HEK293T (cell line): ENCODE data around the gene AGPAT4.

ENCODE experiments used
- CTCF ChIA-PET: fragments of 350-600 bp; formaldehyde crosslinking; extraction: SDS; loops from one replicate; lab custom pipeline; 2021; ENCODE audit warnings: antibody characterized with exemption, inconsistent platforms; lab: Yijun Ruan, JAX
- POLR2A ChIA-PET: fragments of 350-600 bp; formaldehyde crosslinking; extraction: SDS; loops from one replicate; lab custom pipeline; 2020; ENCODE audit warnings: antibody characterized with exemption, inconsistent platforms; lab: Yijun Ruan, JAX
- DNase-seq: peaks from one replicate; pipeline ENCODE4 v3.0.0; 2012; ENCODE audit warnings: mixed read lengths; ENCODE audit errors: extremely low spot score
- ARNT ChIP-seq: fragments of 450-650 bp; IDR thresholded peaks from 2 replicates; pipeline ENCODE4 v1.6.1; 2017; ENCODE audit warnings: mild to moderate bottlenecking
- BHLHE40 ChIP-seq: fragments of 450-650 bp; IDR thresholded peaks from 2 replicates; pipeline ENCODE4 v1.6.1; 2016; ENCODE audit warnings: mild to moderate bottlenecking, moderate library complexity, borderline replicate concordance
- CTBP1 ChIP-seq: fragments of 450-650 bp; IDR thresholded peaks from 2 replicates; pipeline ENCODE4 v1.6.1; 2016; ENCODE audit warnings: borderline replicate concordance
- ELF4 ChIP-seq: fragments of 450-650 bp; IDR thresholded peaks from 2 replicates; pipeline ENCODE4 v1.6.1; 2017; ENCODE audit warnings: antibody characterized with exemption
- FOXA1 ChIP-seq: fragments of 450-650 bp; IDR thresholded peaks from 2 replicates; pipeline ENCODE4 v1.6.1; 2016; ENCODE audit warnings: mild to moderate bottlenecking
- FOXK2 ChIP-seq: fragments of 450-650 bp; IDR thresholded peaks from 2 replicates; pipeline ENCODE4 v1.6.1; 2016; ENCODE audit warnings: mild to moderate bottlenecking
- FOXM1 ChIP-seq: fragments of 450-650 bp; IDR thresholded peaks from 2 replicates; pipeline ENCODE4 v1.6.1; 2017; ENCODE audit warnings: mild to moderate bottlenecking, borderline replicate concordance
- HDGF ChIP-seq: fragments of 450-650 bp; IDR thresholded peaks from 2 replicates; pipeline ENCODE4 v1.6.1; 2017; ENCODE audit warnings: antibody characterized with exemption, borderline replicate concordance
- L3MBTL2 ChIP-seq: fragments of 450-650 bp; conservative IDR thresholded peaks from 2 replicates; pipeline ENCODE4 v1.6.1; 2016; ENCODE audit warnings: mild to moderate bottlenecking
- LEF1 ChIP-seq: fragments of 450-650 bp; IDR thresholded peaks from 2 replicates; pipeline ENCODE4 v1.6.1; 2017; ENCODE audit warnings: mild to moderate bottlenecking, borderline replicate concordance
- NFRKB ChIP-seq: fragments of 450-650 bp; IDR thresholded peaks from 2 replicates; pipeline ENCODE4 v1.6.1; 2016; ENCODE audit warnings: mild to moderate bottlenecking, moderate library complexity
- PKNOX1 ChIP-seq: fragments of 450-650 bp; IDR thresholded peaks from 2 replicates; pipeline ENCODE4 v1.6.1; 2016
- SP1 ChIP-seq: fragments of 450-650 bp; IDR thresholded peaks from 2 replicates; pipeline ENCODE4 v1.6.1; 2017
- SUZ12 ChIP-seq: fragments of 450-650 bp; IDR thresholded peaks from 2 replicates; pipeline ENCODE4 v1.6.1; 2016; ENCODE audit warnings: mild to moderate bottlenecking
- TARDBP ChIP-seq: fragments of 450-650 bp; IDR thresholded peaks from 2 replicates; pipeline ENCODE4 v1.6.1; 2016
- ZNF384 ChIP-seq: fragments of 450-650 bp; IDR thresholded peaks from 2 replicates; pipeline ENCODE4 v1.6.1; 2016

Gene AGPAT4

GRCh38 chr6:161251345-161251744 lies 22.5 kb downstream of the AGPAT4 start:
- TF ChIP-seq PKNOX1, result 0 out of 2 replicates have a peak, but pooled peaks have one; percentile 15
- no peak for TF ChIP-seq BHLHE40
- TF ChIP-seq FOXK2, result no peak
- no peak for TF ChIP-seq CTBP1
- no peak for TF ChIP-seq TARDBP
- POLR2A ChIA-PET, result no interaction called here

GRCh38 chr6:161249327-161249726 lies 24.5 kb downstream of the AGPAT4 start:
- POLR2A ChIA-PET, result no interaction called here
- CTCF ChIA-PET, result no interaction called here
- no peak for TF ChIP-seq HDGF
- TF ChIP-seq LEF1, result no peak
- TF ChIP-seq TARDBP, result no peak
- TF ChIP-seq L3MBTL2, result no peak
- no peak for TF ChIP-seq SP1
- no peak for TF ChIP-seq ZNF384
- TF ChIP-seq BHLHE40, result no peak
- DNase-seq, result no peak

More at GRCh38 chr6:161251345-161251744, 22.5 kb downstream of the AGPAT4 start:
- CTCF ChIA-PET, result interaction anchor here (0.7 kb wide), 2 partner anchors 127 to 280 kb away, joined by 3 to 4 read pairs; no protein-coding TSS in a partner anchor
- DNase-seq, result no peak

DNA sequence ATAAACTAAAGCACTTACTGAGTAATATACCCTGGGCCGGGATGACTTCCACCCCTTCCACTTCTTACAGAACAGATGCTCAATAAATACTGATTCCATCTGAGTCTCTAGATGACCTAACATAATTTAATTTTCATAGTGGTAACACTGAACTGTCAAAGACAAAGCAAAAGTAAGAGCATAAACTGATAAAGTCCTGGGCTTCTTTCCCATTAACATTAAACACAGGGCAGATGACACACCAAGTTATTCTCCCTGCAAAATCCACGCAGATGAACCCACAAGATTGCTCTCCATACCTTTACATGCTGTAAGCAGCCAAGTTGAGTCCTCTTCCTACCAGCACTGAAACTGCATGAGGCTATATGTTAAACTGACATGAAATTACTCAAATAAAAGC lies 27.1 kb downstream of the AGPAT4 start:
- POLR2A ChIA-PET, result no interaction called here
- CTCF ChIA-PET, result no interaction called here
- TF ChIP-seq L3MBTL2 (no peak), BHLHE40 (no peak), NFRKB (no peak), FOXK2 (no peak), ZNF384 (no peak), PKNOX1 (no peak), SUZ12 (no peak), SP1 (no peak), FOXA1 (no peak)
- no peak for DNase-seq

DNA sequence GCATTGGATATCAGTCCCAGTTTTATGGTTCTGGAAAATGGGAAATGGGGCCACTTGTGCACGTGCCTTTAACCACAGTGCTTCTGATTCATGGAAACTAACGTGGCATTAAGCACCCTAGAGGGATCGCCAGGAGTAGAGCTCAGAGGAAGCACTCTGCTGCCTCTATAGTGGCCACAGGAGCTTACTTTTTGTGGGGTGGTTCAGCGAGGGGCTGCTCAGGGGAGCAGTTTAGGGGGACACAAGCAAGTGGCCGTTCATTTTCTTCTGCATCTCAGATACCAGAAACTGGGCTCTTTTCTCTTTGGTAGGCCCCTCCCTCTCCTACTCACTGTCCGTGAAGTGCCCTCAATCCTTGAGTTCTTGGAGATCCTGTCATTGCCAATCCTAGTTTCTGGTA lies 28.5 kb downstream of the AGPAT4 start:
- DNase-seq, result no peak
- ChIA-PET POLR2A (interaction anchor here (0.8 to 1.5 kb wide), 2 partner anchors 28 to 29 kb away, joined by 3 read pairs; partner anchors contain the start of gene AGPAT4), CTCF (no interaction called here)
- no peak for TF ChIP-seq PKNOX1
- TF ChIP-seq FOXK2, result no peak
- no peak for TF ChIP-seq FOXM1
- no peak for TF ChIP-seq CTBP1
- no peak for TF ChIP-seq L3MBTL2
- TF ChIP-seq HDGF, result no peak
- no peak for TF ChIP-seq SUZ12
- TF ChIP-seq SP1, result no peak
- TF ChIP-seq ARNT, result no peak
- TF ChIP-seq FOXA1, result no peak
- no peak for TF ChIP-seq BHLHE40
- TF ChIP-seq ELF4, result no peak
- no peak for TF ChIP-seq NFRKB
- no peak for TF ChIP-seq ZNF384
- TF ChIP-seq LEF1, result no peak
- no peak for TF ChIP-seq TARDBP

DNA sequence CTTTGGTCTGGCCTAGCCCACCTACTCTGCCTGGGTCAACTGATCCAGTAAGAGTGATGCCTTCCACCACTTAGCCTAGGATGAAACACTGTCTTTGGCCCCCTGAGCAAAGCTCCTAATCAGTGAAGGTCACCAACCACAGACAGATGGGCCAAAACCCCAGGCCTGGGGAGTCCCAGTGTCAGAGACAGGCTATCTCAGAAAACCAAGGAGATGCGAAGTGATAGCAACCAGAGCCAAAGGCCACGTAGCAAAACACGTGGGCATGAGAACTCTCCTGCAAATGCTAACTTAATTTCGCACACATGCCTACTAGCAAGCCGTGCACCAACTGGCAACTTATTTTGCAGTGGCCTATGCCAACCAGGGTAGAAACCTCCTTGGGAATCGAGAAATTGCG lies 29.1 kb downstream of the AGPAT4 start:
- no peak for DNase-seq
- ChIA-PET CTCF (no interaction called here), POLR2A (interaction anchor here (1.5 kb wide), 1 partner anchor 29 kb away, joined by 3 read pairs; the partner anchor contains the start of gene AGPAT4)
- no peak for TF ChIP-seq FOXK2
- no peak for TF ChIP-seq SP1
- no peak for TF ChIP-seq BHLHE40
- no peak for TF ChIP-seq FOXA1
- TF ChIP-seq LEF1, result no peak
- no peak for TF ChIP-seq HDGF
- TF ChIP-seq L3MBTL2, result no peak
- TF ChIP-seq ARNT, result no peak

DNA sequence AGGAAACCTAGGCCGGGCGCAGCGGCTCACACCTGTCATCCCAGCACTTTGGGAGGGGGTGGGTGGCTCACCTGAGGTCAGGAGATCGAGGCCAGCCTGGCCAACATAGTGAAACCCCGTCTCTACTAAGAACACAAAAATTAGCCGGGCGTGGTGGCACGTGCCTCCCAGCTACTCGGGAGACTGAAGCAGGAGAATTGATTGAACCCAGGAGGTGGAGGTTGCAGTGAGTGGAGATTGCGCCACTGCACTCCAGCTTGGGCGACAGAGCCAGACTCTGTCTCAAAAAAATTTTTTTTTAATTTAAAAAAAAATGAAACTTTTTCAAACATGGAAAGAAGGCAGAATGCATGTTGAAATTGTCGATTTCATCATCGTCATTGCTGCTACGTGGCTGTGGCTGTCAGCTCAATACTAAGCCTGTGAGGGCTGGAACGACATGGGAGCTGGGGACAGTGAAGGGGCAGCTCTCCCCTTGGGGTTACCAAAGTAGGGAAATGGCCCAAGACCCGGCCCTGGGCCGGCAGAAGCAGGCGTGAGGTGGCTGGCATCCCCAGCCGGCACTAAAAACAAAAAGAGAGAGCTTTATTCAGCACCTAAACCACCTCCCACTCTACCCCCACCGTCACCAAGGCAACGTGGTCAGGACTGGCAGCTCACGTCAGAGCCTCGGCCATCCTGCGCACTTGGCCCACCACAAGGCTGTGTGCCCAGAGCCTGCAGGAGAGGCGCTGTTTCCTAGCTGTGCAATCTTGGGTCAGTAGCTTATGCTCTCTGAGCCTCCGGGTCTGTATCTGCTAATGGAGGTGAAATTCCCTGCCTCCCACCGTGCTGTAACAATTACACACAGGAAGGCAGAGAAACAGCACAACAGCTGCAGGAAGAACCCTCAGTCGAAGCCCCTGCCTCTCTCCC lies 30.8 kb downstream of the AGPAT4 start:
- ChIA-PET POLR2A (interaction anchor here (0.7 kb wide), 1 partner anchor 31 kb away, joined by 5 read pairs; the partner anchor contains the start of gene AGPAT4), CTCF (interaction anchor here (0.8 kb wide), 1 partner anchor 13 kb away, joined by 3 read pairs; no protein-coding TSS in a partner anchor)
- DNase-seq, result no peak
- TF ChIP-seq NFRKB (no peak), LEF1 (no peak), PKNOX1 (no peak), SP1 (no peak), L3MBTL2 (no peak), ARNT (no peak), ELF4 (no peak), ZNF384 (no peak), FOXM1 (no peak), FOXA1 (no peak), HDGF (no peak)
